Right lobe of liver (tissue), 6 donors: ENCODE measurements around the gene UBE3B. TPM values are rescaled to one million over a fixed set of nuclear protein-coding genes. Genes with fewer than 3 reads are reported as not detected.

Experiments
- ATAC-seq, 4 donors: fragments of 200-7000 bp; cut with Tn5 transposase; one replicate each; pipeline ENCODE4 v1.9.1; 2020; ENCODE audit warnings: mild to moderate bottlenecking in 4 of 4, moderate library complexity in 4 of 4
- DNase-seq, 3 donors: peaks; one replicate each; pipeline ENCODE4 v3.0.0-alpha.2; 2020
- H3K27ac ChIP-seq, 3 donors: fragments of 200-600 bp; one replicate each; pipeline ENCODE4 v1.8.0; 2022
- H3K27me3 ChIP-seq, 2 donors: fragments of 200-600 bp; one replicate each; pipeline ENCODE4 v1.8.0; 2022
- H3K36me3 ChIP-seq, 4 donors: fragments of 200-600 bp; sonication (generic) in 1 of 4; one replicate each; pipeline versions ENCODE4 v1.5.1 to v1.8.0; 2017 to 2022; ENCODE audit warnings: control low read depth in 1 of 4
- H3K4me1 ChIP-seq, 4 donors: fragments of 200-600 bp; sonication (generic) in 1 of 4; one replicate each; pipeline versions ENCODE4 v1.5.1 to v1.8.0; 2017 to 2022; ENCODE audit warnings: control low read depth in 1 of 4
- H3K4me3 ChIP-seq, 3 donors: fragments of 200-600 bp; one replicate each; pipeline ENCODE4 v1.8.0; 2022
- H3K9me3 ChIP-seq, 4 donors: fragments of 200-600 bp; sonication (generic) in 1 of 4; one replicate each; pipeline versions ENCODE4 v1.5.1 to v1.8.0; 2017 to 2022; ENCODE audit warnings: control low read depth in 1 of 4
- CTCF ChIP-seq, 4 donors: fragments of 200-600 bp in 3 of 4; fragments of 450-650 bp in 1 of 4; IDR thresholded peaks; one replicate each; pipeline versions ENCODE4 v1.5.1 to v1.8.0; 2016 to 2022; ENCODE audit warnings: antibody characterized with exemption in 4 of 4, mild to moderate bottlenecking in 2 of 4
- POLR2A ChIP-seq: fragments of 450-650 bp; IDR thresholded peaks from one replicate; pipeline ENCODE4 v1.6.1; 2017; ENCODE audit warnings: antibody characterized with exemption, mild to moderate bottlenecking
- WGBS: methylation state at CpG from one replicate; pipeline ENCODE4 v1.1.6; 2018; ENCODE audit warnings: low coverage, low lambda C conversion rate; ENCODE audit not compliant: insufficient coverage; ENCODE audit errors: missing lambda C conversion rate; 5-methylcytosine and 5-hydroxymethylcytosine counted together
- intact Hi-C, 2 donors: fragments of 100-400 bp; cut with DNase I; formaldehyde crosslinking; loops; one replicate each; pipeline versions ENCODE4 v1.11.2 to v1.14.1; 2022
- total RNA-seq, 6 experiments: library from RNA; depleted of rRNA in 2 of 6; stranded (reverse); fragments of >200 nt in 2 of 6; fragmentation: NEBNext Ultra II Directional in 3 of 6; extraction: Animal tissue kit (Norgen Biotek cat#: 25700) in 3 of 6; gene quantifications; one replicate each; pipeline versions ENCODE4 v1.1.0 to v1.2.4, GENCODE V29; 2016 to 2023
- donor health status: DM: no; HTN: yes; CAD: no.
- donor health status: DM: no; HTN: no; CAD: no.
- donor health status: DM: no; HTN: no; CAD: no.
- donor health status: DM: no; HTN: yes; CAD: no.
- donor health status: DM: no; HTN: yes; CAD: no.

Gene UBE3B
- total RNA-seq, 6 experiments from 2014 or later: 15.3 to 31.8 (median 22.5) TPM

GRCh38 chr12:109553483-109553882 lies 76.0 kb downstream of the UBE3B start:
- intact Hi-C loops: no loop called here
- Histone ChIP-seq H3K4me3 (no peak overlapping the region), H3K4me1 (peaks cover 0 to 43% (median 19%) of the 10 kb centered on the region in 4 donors), H3K27me3 (no peaks in the 10 kb centered on the region), H3K36me3 (no peaks in the 10 kb centered on the region), H3K9me3 (no peaks in the 10 kb centered on the region), H3K27ac (no peak overlapping the region)
- TF ChIP-seq POLR2A (no peak), CTCF (IDR thresholded peaks at IDR 0.05) (no peak)
- DNase-seq: peak in 1 of 3 donors; percentile 17
- 76% methylated on average over 5 of the region's 7 CpGs for WGBS
- ATAC-seq: no peak

DNA sequence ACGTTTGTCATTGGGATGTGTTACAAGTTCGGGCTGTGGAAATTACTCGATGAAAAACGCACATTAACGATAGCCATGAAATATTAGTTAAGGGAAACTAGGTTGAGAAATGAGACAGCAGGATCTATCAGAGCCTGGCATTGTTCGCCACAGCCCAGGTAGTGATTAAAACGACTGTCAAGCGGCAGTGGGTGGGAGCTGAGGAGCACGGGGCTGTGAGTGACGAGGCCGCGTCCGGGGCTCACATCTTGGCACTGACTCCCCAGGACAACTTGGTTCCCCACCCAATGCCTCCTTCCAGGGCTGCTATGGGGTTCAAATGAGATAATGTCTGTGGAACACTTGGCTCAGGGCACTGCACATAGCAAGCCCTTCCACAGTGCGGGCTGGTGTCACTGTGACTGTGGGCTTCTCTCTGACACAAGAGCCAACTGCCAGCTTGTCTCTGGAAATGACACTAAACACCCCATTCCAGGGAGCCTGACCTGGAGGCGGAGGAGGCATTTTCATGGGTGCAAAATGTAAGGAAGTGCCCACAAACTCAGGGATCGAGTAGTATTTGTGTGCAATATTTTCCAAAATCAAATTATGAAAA lies 76.6 kb downstream of the UBE3B start:
- TF ChIP-seq POLR2A: no peak
- TF ChIP-seq CTCF (IDR thresholded peaks at IDR 0.05): no peak
- no peaks in the 10 kb centered on the region for H3K36me3 ChIP-seq
- peaks cover 0 to 47% (median 22%) of the 10 kb centered on the region in 4 donors for H3K4me1 ChIP-seq
- DNase-seq: peak in 1 of 3 donors; percentile 40
- H3K27me3 ChIP-seq: no peaks in the 10 kb centered on the region
- ATAC-seq: peak in 2 of 4 donors; percentile 11
- intact Hi-C loops: no loop called here
- no peaks in the 10 kb centered on the region for H3K9me3 ChIP-seq
- 31% methylated on average over 8 of the region's 16 CpGs for WGBS
- no peak overlapping the region for H3K4me3 ChIP-seq
- H3K27ac ChIP-seq: no peak overlapping the region

GRCh38 chr12:109554761-109555160 lies 77.3 kb downstream of the UBE3B start:
- ATAC-seq (peak in 1 of 4 donors; percentile 2), DNase-seq (peak in 1 of 3 donors; percentile 34)
- Histone ChIP-seq H3K36me3 (no peaks in the 10 kb centered on the region), H3K4me3 (no peak overlapping the region), H3K27ac (no peak overlapping the region), H3K27me3 (no peaks in the 10 kb centered on the region), H3K4me1 (peaks cover 0 to 46% (median 22%) of the 10 kb centered on the region in 4 donors), H3K9me3 (no peaks in the 10 kb centered on the region)
- intact Hi-C loops: no loop called here
- TF ChIP-seq CTCF (IDR thresholded peaks at IDR 0.05): no peak
- TF ChIP-seq POLR2A: no peak
- 36% methylated on average over 6 of the region's 6 CpGs for WGBS

GRCh38 chr12:109555431-109556315 lies 78.2 kb downstream of the UBE3B start:
- Histone ChIP-seq H3K4me3 (no peak overlapping the region), H3K27me3 (no peaks in the 10 kb centered on the region), H3K9me3 (no peaks in the 10 kb centered on the region), H3K4me1 (peaks cover 0 to 46% (median 22%) of the 10 kb centered on the region in 4 donors), H3K36me3 (no peaks in the 10 kb centered on the region), H3K27ac (no peak overlapping the region)
- 40% methylated on average over 15 of the region's 18 CpGs for WGBS
- DNase-seq (peak in 1 of 3 donors; percentile 37), ATAC-seq (peak in 1 of 4 donors; percentile 15)
- intact Hi-C loops: no loop called here
- TF ChIP-seq CTCF (IDR thresholded peaks at IDR 0.05): no peak
- TF ChIP-seq POLR2A: no peak
